ENCODE results near the gene HERC2.
"Not testable (repeated sequence)": the region's sequence is repeated elsewhere in the genome, so short reads cannot be mapped to it uniquely, and the experiment has no call there.

GRCh38 chr15:28198215-28198614, 123.8 kb downstream of the HERC2 start:
- not testable (repeated sequence) for TF ChIP-seq CTCF, POLR2A (IDR thresholded peaks at IDR 0.05)
